SK-N-SH (cell line): ENCODE measurements around the gene SLAIN2. TPM values are rescaled to one million over a fixed set of nuclear protein-coding genes. Genes with fewer than 3 reads are reported as not detected.

Experiments used
- CTCF ChIA-PET: fragments of 300-600, 350-600 bp; formaldehyde crosslinking; extraction: SDS; loops from one replicate; lab custom pipeline; 2021; lab: Yijun Ruan, JAX
- POLR2A ChIA-PET: fragments of 350-600 bp; sonication (Branson Sonifier 250); formaldehyde crosslinking; extraction: SDS; loops from one replicate; lab custom pipeline; 2020; ENCODE audit warnings: antibody characterized with exemption, inconsistent platforms; lab: Yijun Ruan, JAX
- DNase-seq: peaks from one replicate; pipeline ENCODE4 v3.0.0; 2012
- H2AFZ ChIP-seq: fragments of 200-600 bp; sonication (generic); 2 replicates; pipeline ENCODE4 v1.8.1; 2016; ENCODE audit warnings: antibody characterized with exemption, mild to moderate bottlenecking, low read depth
- H3F3A ChIP-seq: fragments of 200-600 bp; sonication (generic); replicated peaks from 2 replicates; pipeline ENCODE3; 2016; ENCODE audit warnings: antibody characterized with exemption, mild to moderate bottlenecking; ENCODE audit not compliant: insufficient read depth
- H3K27ac ChIP-seq, 2 experiments: fragments of 200-500 bp in 1 of 2; fragments of 200-600 bp in 1 of 2; sonication (Bioruptor generic) in 1 of 2; sonication (generic), shearing (Covaris generic) in 1 of 2; 2 replicates each; pipeline versions ENCODE4 v1.5.1 to v1.6.1; 2014 to 2016; ENCODE audit warnings: low read depth in 2 of 2, inconsistent platforms in 1 of 2, low read length in 1 of 2, mild to moderate bottlenecking in 1 of 2, mixed read lengths in 1 of 2
- H3K27me3 ChIP-seq: fragments of 200-600 bp; sonication (generic), shearing (Covaris generic); 2 replicates; pipeline ENCODE4 v1.6.1; 2016; ENCODE audit warnings: mixed run types; ENCODE audit not compliant: insufficient read depth
- H3K36me3 ChIP-seq, 2 experiments: fragments of 200-500 bp in 1 of 2; fragments of 200-600 bp in 1 of 2; sonication (Bioruptor generic) in 1 of 2; sonication (generic) in 1 of 2; replicated peaks in 1 of 2; 2 replicates each; pipeline versions ENCODE3 to v1.5.1; 2014 to 2016; ENCODE audit warnings: low read length in 1 of 2, mild to moderate bottlenecking in 1 of 2; ENCODE audit not compliant: insufficient read depth in 2 of 2, control insufficient read depth in 1 of 2
- H3K4me1 ChIP-seq, 2 experiments: fragments of 200-500 bp in 1 of 2; fragments of 200-600 bp in 1 of 2; sonication (Bioruptor generic) in 1 of 2; sonication (generic), shearing (Covaris generic) in 1 of 2; 2 replicates each; pipeline versions ENCODE4 v1.5.1 to v1.6.1; 2014 to 2016; ENCODE audit warnings: low read depth in 1 of 2, low read length in 1 of 2, mixed run types in 1 of 2; ENCODE audit not compliant: insufficient read depth in 2 of 2, control insufficient read depth in 1 of 2
- H3K4me2 ChIP-seq: fragments of 200-600 bp; sonication (generic), shearing (Covaris generic); 2 replicates; pipeline ENCODE4 v1.6.1; 2017; ENCODE audit warnings: mixed run types
- H3K4me3 ChIP-seq, 2 experiments: fragments of 200-500 bp in 1 of 2; fragments of 200-600 bp in 1 of 2; sonication (Bioruptor generic) in 1 of 2; sonication (generic), shearing (Covaris generic) in 1 of 2; 2 replicates each; pipeline versions ENCODE4 v1.5.1 to v1.8.1; 2014 to 2016; ENCODE audit warnings: low read depth in 2 of 2, inconsistent platforms in 1 of 2, low read length in 1 of 2, mild to moderate bottlenecking in 1 of 2, mixed read lengths in 1 of 2, moderate library complexity in 1 of 2
- H3K79me2 ChIP-seq: fragments of 200-600 bp; sonication (generic); 2 replicates; pipeline ENCODE4 v1.8.1; 2017; ENCODE audit warnings: mild to moderate bottlenecking; ENCODE audit not compliant: insufficient read depth
- H3K9ac ChIP-seq: fragments of 200-600 bp; sonication (generic); 2 replicates; pipeline ENCODE4 v1.6.1; 2017; ENCODE audit warnings: mixed run types
- H3K9me2 ChIP-seq: fragments of 200-600 bp; sonication (generic); 2 replicates; pipeline ENCODE4 v1.6.1; 2017; ENCODE audit warnings: mixed run types
- H3K9me3 ChIP-seq: fragments of 200-600 bp; sonication (generic); 2 replicates; pipeline ENCODE4 v1.6.1; 2017; ENCODE audit warnings: mixed run types, mild to moderate bottlenecking, moderate library complexity
- H4K20me1 ChIP-seq: fragments of 200-600 bp; sonication (generic); 2 replicates; pipeline ENCODE4 v1.6.1; 2017; ENCODE audit warnings: mild to moderate bottlenecking, mixed run types; ENCODE audit not compliant: insufficient read depth
- CHD2 ChIP-seq: fragments of 150-350 bp; IDR thresholded peaks from 2 replicates; pipeline ENCODE4 v1.6.1; 2018; ENCODE audit warnings: low read length; ENCODE audit not compliant: partially characterized antibody
- EZH2phosphoT487 ChIP-seq: fragments of 200-600 bp; sonication (generic); IDR thresholded peaks from 2 replicates; pipeline ENCODE4 v1.6.1; 2017; ENCODE audit warnings: low read depth, mixed run types, mild to moderate bottlenecking, antibody characterized with exemption, moderate library complexity, borderline replicate concordance
- FOXJ3 ChIP-seq: sonication (generic); formaldehyde crosslinking; IDR thresholded peaks from 2 replicates; pipeline ENCODE4 v1.5.1; 2020; ENCODE audit warnings: mild to moderate bottlenecking, missing genetic modification reagents
- GABPA ChIP-seq: IDR thresholded peaks from 2 replicates; pipeline ENCODE4 v1.4.0; 2012; ENCODE audit warnings: low read depth, mild to moderate bottlenecking
- GATA2 ChIP-seq: sonication (generic); formaldehyde crosslinking; IDR thresholded peaks from 2 replicates; pipeline ENCODE4 v1.5.0; 2020; ENCODE audit warnings: mild to moderate bottlenecking, missing genetic modification reagents
- MEF2A ChIP-seq: IDR thresholded peaks from 2 replicates; pipeline ENCODE4 v1.4.0; 2012; ENCODE audit warnings: low read depth, borderline replicate concordance
- NRF1 ChIP-seq: IDR thresholded peaks from 2 replicates; pipeline ENCODE4 v1.6.1; 2012; ENCODE audit warnings: low read depth, mild to moderate bottlenecking, low read length
- RAD21 ChIP-seq: IDR thresholded peaks from 2 replicates; pipeline ENCODE4 v1.6.1; 2012; ENCODE audit warnings: mild to moderate bottlenecking, low read length
- RCOR1 ChIP-seq: fragments of 150-350 bp; IDR thresholded peaks from 2 replicates; pipeline ENCODE4 v1.6.1; 2017; ENCODE audit warnings: antibody characterized with exemption, low read length
- RFX5 ChIP-seq: IDR thresholded peaks from 2 replicates; pipeline ENCODE4 v1.6.1; 2012; ENCODE audit warnings: mild to moderate bottlenecking, improper control_type of control experiment, low read length
- RXRA ChIP-seq: IDR thresholded peaks from 2 replicates; pipeline ENCODE4 v1.4.0; 2012; ENCODE audit warnings: low read depth, mild to moderate bottlenecking, borderline replicate concordance
- SIN3A ChIP-seq: IDR thresholded peaks from 2 replicates; pipeline ENCODE4 v1.6.1; 2012; ENCODE audit warnings: low read depth, mild to moderate bottlenecking, low read length, moderate library complexity, borderline replicate concordance
- WGBS: methylation state at CpG from one replicate; pipeline ENCODE4 v1.1.6; 2017; ENCODE audit warnings: low lambda C conversion rate; 5-methylcytosine and 5-hydroxymethylcytosine counted together
- polyA plus RNA-seq, 3 experiments: library from polyadenylated mRNA; depleted of rRNA; stranded (reverse); fragments of >200 nt; gene quantifications; 2 replicates each; pipeline ENCODE4 v1.2.3, GENCODE V29; 2012
- TF ChIP-seq, protein P1 (sequence below): fragments of 150-350 bp; IDR thresholded peaks from 2 replicates; pipeline ENCODE4 v1.6.1; 2017; ENCODE audit warnings: antibody characterized with exemption, low read length, low read depth, borderline replicate concordance
- TF ChIP-seq, protein P2 (sequence below): IDR thresholded peaks from 2 replicates; pipeline ENCODE4; 2012
- TF ChIP-seq, protein P3 (sequence below): IDR thresholded peaks from 2 replicates; pipeline ENCODE4 v1.4.0; 2012; ENCODE audit warnings: low read depth, borderline replicate concordance

SLAIN2 gene
- polyA plus RNA-seq, 1 of the 3 experiments (the other 2 are of a cell fraction): 17.0 TPM

- WGBS: 82% methylated on average over 2 of the region's 2 CpGs
Observed at GRCh38 chr4:48431401-48431800, 90.1 kb downstream of the SLAIN2 start.

DNA sequence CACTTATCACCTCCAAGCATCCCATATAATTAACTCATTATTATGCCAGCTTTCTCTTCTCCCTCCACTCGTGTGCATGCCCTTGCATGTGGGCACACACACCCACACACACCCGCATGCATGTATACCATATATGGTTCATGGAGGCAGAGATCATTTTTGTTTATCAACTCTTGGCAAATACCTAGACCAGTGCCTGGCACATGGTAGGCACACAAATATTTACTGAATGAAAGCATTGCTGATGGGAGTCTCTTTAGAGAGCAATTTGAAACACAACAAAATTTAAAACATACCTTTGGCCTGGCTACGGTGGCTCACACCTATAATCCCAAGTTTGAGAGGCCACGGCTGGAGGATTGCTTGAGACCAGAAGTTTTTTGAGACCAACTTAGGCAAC, 90.7 kb downstream of the SLAIN2 start:
- Histone ChIP-seq H3K4me1 (no peaks in the 10 kb centered on the region; a peak in 1 of 4 replicates), H3K36me3 (peaks cover 2 to 3% of the 10 kb centered on the region in 2 experiments), H3K79me2 (no peaks in the 10 kb centered on the region), H3K27ac (no peak overlapping the region), H3K9ac (no peak overlapping the region), H3K9me3 (no peaks in the 10 kb centered on the region), H2AFZ (no peak overlapping the region), H3K4me3 (no peak overlapping the region), H3K27me3 (no peaks in the 10 kb centered on the region), H4K20me1 (no peaks in the 10 kb centered on the region), H3K9me2 (no peaks in the 10 kb centered on the region), H3F3A (peaks cover 6% of the 10 kb centered on the region), H3K4me2 (no peak overlapping the region)
- 88% methylated on average over 4 of the region's 4 CpGs for WGBS
- CTCF ChIA-PET: interaction anchor here (1.3 to 1.9 kb wide), 2 partner anchors 11 to 114 kb away, joined by 4 read pairs; no protein-coding TSS in a partner anchor
- TF ChIP-seq GATA2 (no peak), MEF2A (no peak)
- POLR2A ChIA-PET: no interaction called here
- DNase-seq: no peak

More at GRCh38 chr4:48431401-48431800, 90.1 kb downstream of the SLAIN2 start:
- Histone ChIP-seq H3K4me1 (no peaks in the 10 kb centered on the region; a peak in 1 of 4 replicates), H3K9ac (no peak overlapping the region), H4K20me1 (no peaks in the 10 kb centered on the region), H2AFZ (no peak overlapping the region), H3K4me2 (no peak overlapping the region), H3K9me2 (no peaks in the 10 kb centered on the region), H3K4me3 (no peak overlapping the region), H3K79me2 (no peaks in the 10 kb centered on the region), H3F3A (peaks cover 6% of the 10 kb centered on the region), H3K27me3 (no peaks in the 10 kb centered on the region), H3K36me3 (peaks cover 4 to 5% of the 10 kb centered on the region in 2 experiments), H3K9me3 (no peaks in the 10 kb centered on the region), H3K27ac (no peak overlapping the region)
- TF ChIP-seq SIN3A (no peak), CHD2 (no peak), NRF1 (no peak), RFX5 (no peak)
- TF ChIP-seq, protein P1, sequence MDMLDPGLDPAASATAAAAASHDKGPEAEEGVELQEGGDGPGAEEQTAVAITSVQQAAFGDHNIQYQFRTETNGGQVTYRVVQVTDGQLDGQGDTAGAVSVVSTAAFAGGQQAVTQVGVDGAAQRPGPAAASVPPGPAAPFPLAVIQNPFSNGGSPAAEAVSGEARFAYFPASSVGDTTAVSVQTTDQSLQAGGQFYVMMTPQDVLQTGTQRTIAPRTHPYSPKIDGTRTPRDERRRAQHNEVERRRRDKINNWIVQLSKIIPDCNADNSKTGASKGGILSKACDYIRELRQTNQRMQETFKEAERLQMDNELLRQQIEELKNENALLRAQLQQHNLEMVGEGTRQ: no peak
- ChIA-PET POLR2A (no interaction called here), CTCF (interaction anchor here (1.3 to 1.9 kb wide), 2 partner anchors 10 to 15 kb away, joined by 4 to 5 read pairs; no protein-coding TSS in a partner anchor)
- no peak for DNase-seq

DNA sequence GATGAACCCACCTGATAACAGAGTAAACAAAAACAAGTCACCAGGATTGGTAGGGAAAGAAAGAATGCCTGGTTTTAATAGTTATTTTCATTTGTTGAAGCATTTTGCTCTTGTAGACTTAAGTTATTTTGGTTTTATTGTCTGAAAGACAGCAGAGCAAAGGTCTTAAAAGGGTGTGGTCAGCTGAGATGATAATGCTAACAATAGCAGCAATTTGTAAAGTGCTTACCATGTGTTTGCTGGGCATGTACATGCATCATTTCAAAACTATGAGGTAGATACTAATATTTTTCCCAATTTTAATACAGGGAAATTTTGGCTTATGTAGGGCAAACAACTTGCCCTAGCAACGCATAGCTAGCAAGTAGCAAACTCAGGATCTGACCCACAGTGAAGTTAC, 95.0 kb downstream of the SLAIN2 start:
- H3K9me2 ChIP-seq: no peaks in the 10 kb centered on the region
- H3K4me1 ChIP-seq: no peaks in the 10 kb centered on the region; a peak in 1 of 4 replicates
- no peaks in the 10 kb centered on the region for H3K9me3 ChIP-seq
- 86% methylated on average over 1 of the region's 1 CpG for WGBS
- no peak overlapping the region for H2AFZ ChIP-seq
- H4K20me1 ChIP-seq: no peaks in the 10 kb centered on the region
- DNase-seq: no peak
- TF ChIP-seq RCOR1: no peak
- no peak for TF ChIP-seq RFX5
- TF ChIP-seq FOXJ3 (CRISPR knock-in tag): no peak
- TF ChIP-seq, protein P2, sequence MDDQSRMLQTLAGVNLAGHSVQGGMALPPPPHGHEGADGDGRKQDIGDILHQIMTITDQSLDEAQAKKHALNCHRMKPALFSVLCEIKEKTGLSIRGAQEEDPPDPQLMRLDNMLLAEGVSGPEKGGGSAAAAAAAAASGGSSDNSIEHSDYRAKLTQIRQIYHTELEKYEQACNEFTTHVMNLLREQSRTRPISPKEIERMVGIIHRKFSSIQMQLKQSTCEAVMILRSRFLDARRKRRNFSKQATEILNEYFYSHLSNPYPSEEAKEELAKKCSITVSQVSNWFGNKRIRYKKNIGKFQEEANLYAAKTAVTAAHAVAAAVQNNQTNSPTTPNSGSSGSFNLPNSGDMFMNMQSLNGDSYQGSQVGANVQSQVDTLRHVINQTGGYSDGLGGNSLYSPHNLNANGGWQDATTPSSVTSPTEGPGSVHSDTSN: no peak
- no peak for TF ChIP-seq EZH2phosphoT487
- no peak for TF ChIP-seq RXRA
- no peak for TF ChIP-seq RAD21
- no peak for TF ChIP-seq GABPA
- TF ChIP-seq, protein P3, sequence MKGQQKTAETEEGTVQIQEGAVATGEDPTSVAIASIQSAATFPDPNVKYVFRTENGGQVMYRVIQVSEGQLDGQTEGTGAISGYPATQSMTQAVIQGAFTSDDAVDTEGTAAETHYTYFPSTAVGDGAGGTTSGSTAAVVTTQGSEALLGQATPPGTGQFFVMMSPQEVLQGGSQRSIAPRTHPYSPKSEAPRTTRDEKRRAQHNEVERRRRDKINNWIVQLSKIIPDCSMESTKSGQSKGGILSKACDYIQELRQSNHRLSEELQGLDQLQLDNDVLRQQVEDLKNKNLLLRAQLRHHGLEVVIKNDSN: no peak
- no peak for TF ChIP-seq SIN3A
- H3K4me2 ChIP-seq: no peak overlapping the region
- POLR2A ChIA-PET: no interaction called here
- no peak overlapping the region for H3K27ac ChIP-seq
- H3K79me2 ChIP-seq: no peaks in the 10 kb centered on the region
- no peak overlapping the region for H3K4me3 ChIP-seq
- CTCF ChIA-PET: interaction anchor here (1.0 to 3.0 kb wide), 2 partner anchors 9 to 110 kb away, joined by 5 to 12 read pairs; no protein-coding TSS in a partner anchor
- H3K36me3 ChIP-seq: no peaks in the 10 kb centered on the region
- no peak overlapping the region for H3K9ac ChIP-seq
- no peaks in the 10 kb centered on the region for H3F3A ChIP-seq
- H3K27me3 ChIP-seq: no peaks in the 10 kb centered on the region
